Caco-2 (cell line): ENCODE data around the gene EPB41L4B. TPM values are rescaled to one million over a fixed set of nuclear protein-coding genes. Genes with fewer than 3 reads are reported as not detected.

Source experiments
- BruUV-seq: library from RNA; stranded (reverse); fragments of 400-500 nt; replicated peaks from 2 replicates; lab custom pipeline; 2021; lab: Mats Ljungman, UMichigan
- CTCF ChIA-PET: fragments of 300-600 bp; sonication (Branson Sonifier 250); formaldehyde crosslinking; loops from one replicate; lab custom pipeline; 2022; ENCODE audit warnings: antibody characterized with exemption; lab: Charles Lee
- POLR2A ChIA-PET: fragments of 300-600 bp; sonication (Branson Sonifier 250); formaldehyde crosslinking; loops from one replicate; lab custom pipeline; 2022; ENCODE audit warnings: antibody characterized with exemption; lab: Charles Lee
- DNase-seq, 2 experiments: peaks; one replicate each; pipeline versions ENCODE4 v3.0.0 to v3.0.0-alpha.2; 2020 to 2022
- H3K27me3 ChIP-seq: replicated peaks from 2 replicates; pipeline ENCODE4 v1.6.0; 2011; ENCODE audit warnings: low read length; ENCODE audit not compliant: control insufficient read depth, insufficient read depth
- H3K36me3 ChIP-seq: 2 replicates; pipeline ENCODE4 v1.5.1; 2011; ENCODE audit warnings: low read length; ENCODE audit not compliant: control insufficient read depth, insufficient read depth
- H3K4me1 ChIP-seq: fragments of 250-450 bp; sonication (Bioruptor Pico); 2 replicates; pipeline ENCODE4 v1.5.1; 2020; ENCODE audit warnings: mild to moderate bottlenecking
- H3K4me3 ChIP-seq: 2 replicates; pipeline ENCODE4 v1.5.1; 2011; ENCODE audit warnings: low read depth, mild to moderate bottlenecking, control low read depth, low read length
- H3K9me3 ChIP-seq: fragments of 250-450 bp; sonication (Bioruptor Pico); 2 replicates; pipeline ENCODE4 v1.5.1; 2020; ENCODE audit warnings: mild to moderate bottlenecking, moderate library complexity
- H3K27ac Mint-ChIP-seq: one replicate; pipeline ENCODE4 v1.8.0; 2022; ENCODE audit warnings: mixed read lengths; ENCODE audit not compliant: unreplicated experiment
- H3K27me3 Mint-ChIP-seq: one replicate; pipeline ENCODE4 v1.8.0; 2022; ENCODE audit warnings: mixed read lengths; ENCODE audit not compliant: insufficient read depth, unreplicated experiment
- H3K36me3 Mint-ChIP-seq: one replicate; pipeline ENCODE4 v1.8.0; 2022; ENCODE audit warnings: mild to moderate bottlenecking, mixed read lengths; ENCODE audit not compliant: insufficient read depth, unreplicated experiment
- H3K4me1 Mint-ChIP-seq: one replicate; pipeline ENCODE4 v1.8.0; 2022; ENCODE audit warnings: low read depth, mixed read lengths; ENCODE audit not compliant: unreplicated experiment
- H3K4me3 Mint-ChIP-seq: one replicate; pipeline ENCODE4 v1.8.0; 2022; ENCODE audit warnings: mild to moderate bottlenecking, moderate library complexity, mixed read lengths; ENCODE audit not compliant: unreplicated experiment
- H3K9me3 Mint-ChIP-seq: one replicate; pipeline ENCODE4 v1.8.0; 2022; ENCODE audit warnings: mixed read lengths; ENCODE audit not compliant: unreplicated experiment
- CTCF ChIP-seq, 2 experiments: fragments of 200-600 bp in 1 of 2; IDR thresholded peaks; 1 replicate in 1 of 2; 2 replicates in 1 of 2; pipeline versions ENCODE4 v1.5.1 to v1.8.0; 2011 to 2022; ENCODE audit warnings: antibody characterized with exemption in 1 of 2, control low read depth in 1 of 2, inconsistent platforms in 1 of 2, low read depth in 1 of 2, low read length in 1 of 2, mild to moderate bottlenecking in 1 of 2, moderate library complexity in 1 of 2; ENCODE audit not compliant: insufficient read depth in 1 of 2, severe bottlenecking in 1 of 2, unreplicated experiment in 1 of 2
- intact Hi-C: fragments of 100-400 bp; cut with micrococcal nuclease; formaldehyde crosslinking; loops from one replicate; pipeline ENCODE4 v1.10.0; 2022; ENCODE audit not compliant: unreplicated experiment
- total RNA-seq: library from RNA; stranded (reverse); gene quantifications from 2 replicates; pipeline ENCODE4 v1.2.3, GENCODE V29; 2022

EPB41L4B gene
- total RNA-seq, 1 experiment from 2014 or later, result 16.3 TPM

- no peak for TF ChIP-seq CTCF (IDR thresholded peaks at IDR 0.05; ENCODE audit: insufficient read depth in 1 of 2, low read depth in 1 of 2, low read length in 1 of 2, severe bottlenecking in 1 of 2, unreplicated experiment in 1 of 2)
- intact Hi-C loops, result no loop called here
- Histone ChIP-seq H3K27me3 (no peaks in the 10 kb centered on the region), H3K4me1 (0 out of 2 replicates have a peak, but pooled peaks cover 8% of the 10 kb centered on the region), H3K9me3 (no peaks in the 10 kb centered on the region), H3K36me3 (no peaks in the 10 kb centered on the region; the same call in 1 of the 2 replicates), H3K4me3 (no peak overlapping the region)
- BruUV-seq, result no TSS peak
- Mint-ChIP-seq H3K27ac (no peak overlapping the region), H3K36me3 (no peaks in the 10 kb centered on the region), H3K4me3 (no peak overlapping the region), H3K9me3 (no peaks in the 10 kb centered on the region), H3K27me3 (no peaks in the 10 kb centered on the region), H3K4me1 (peaks cover 9% of the 10 kb centered on the region)
- ChIA-PET POLR2A (no interaction called here), CTCF (no interaction called here)
- DNase-seq, result no peak
These were observed 42.6 kb downstream of the EPB41L4B start for GRCh38 chr9:109278216-109278615.

GRCh38 chr9:109277451-109277850, 43.4 kb downstream of the EPB41L4B start:
- Mint-ChIP-seq H3K36me3 (no peaks in the 10 kb centered on the region), H3K4me3 (no peak overlapping the region), H3K27me3 (no peaks in the 10 kb centered on the region), H3K9me3 (no peaks in the 10 kb centered on the region), H3K4me1 (peaks cover 9% of the 10 kb centered on the region), H3K27ac (no peak overlapping the region)
- POLR2A ChIA-PET, result no interaction called here
- no peak for DNase-seq
- intact Hi-C loops, result no loop called here
- Histone ChIP-seq H3K27me3 (no peaks in the 10 kb centered on the region), H3K4me3 (no peak overlapping the region), H3K9me3 (no peaks in the 10 kb centered on the region), H3K4me1 (0 out of 2 replicates have a peak, but pooled peaks cover 8% of the 10 kb centered on the region), H3K36me3 (no peaks in the 10 kb centered on the region; the same call in 1 of the 2 replicates)
- CTCF ChIA-PET, result no interaction called here
- no TSS peak for BruUV-seq
- TF ChIP-seq CTCF (IDR thresholded peaks at IDR 0.05; ENCODE audit: insufficient read depth in 1 of 2, low read depth in 1 of 2, low read length in 1 of 2, severe bottlenecking in 1 of 2, unreplicated experiment in 1 of 2), result no peak

GRCh38 chr9:109276469-109277440, 44.1 kb downstream of the EPB41L4B start:
- Histone ChIP-seq H3K4me1 (0 out of 2 replicates have a peak, but pooled peaks cover 8% of the 10 kb centered on the region), H3K9me3 (no peaks in the 10 kb centered on the region), H3K4me3 (no peak overlapping the region), H3K36me3 (no peaks in the 10 kb centered on the region; the same call in 1 of the 2 replicates), H3K27me3 (no peaks in the 10 kb centered on the region)
- ChIA-PET CTCF (no interaction called here), POLR2A (no interaction called here)
- H3K36me3 Mint-ChIP-seq, result no peaks in the 10 kb centered on the region
- no peak for DNase-seq
- peaks cover 9% of the 10 kb centered on the region for H3K4me1 Mint-ChIP-seq
- BruUV-seq, result no TSS peak
- H3K27me3 Mint-ChIP-seq, result no peaks in the 10 kb centered on the region
- intact Hi-C loops, result no loop called here
- no peak overlapping the region for H3K4me3 Mint-ChIP-seq
- H3K27ac Mint-ChIP-seq, result no peak overlapping the region
- TF ChIP-seq CTCF (IDR thresholded peaks at IDR 0.05; ENCODE audit: insufficient read depth in 1 of 2, low read depth in 1 of 2, low read length in 1 of 2, severe bottlenecking in 1 of 2, unreplicated experiment in 1 of 2), result no peak
- no peaks in the 10 kb centered on the region for H3K9me3 Mint-ChIP-seq
